ENCODE results near the gene DCC. TPM values are rescaled to one million over a fixed set of nuclear protein-coding genes. Genes with fewer than 3 reads are reported as not detected.

The DCC gene
- polyA plus RNA-seq, 1 of the 3 experiments (the other 2 are of a cell fraction): 0.20 TPM

DNA sequence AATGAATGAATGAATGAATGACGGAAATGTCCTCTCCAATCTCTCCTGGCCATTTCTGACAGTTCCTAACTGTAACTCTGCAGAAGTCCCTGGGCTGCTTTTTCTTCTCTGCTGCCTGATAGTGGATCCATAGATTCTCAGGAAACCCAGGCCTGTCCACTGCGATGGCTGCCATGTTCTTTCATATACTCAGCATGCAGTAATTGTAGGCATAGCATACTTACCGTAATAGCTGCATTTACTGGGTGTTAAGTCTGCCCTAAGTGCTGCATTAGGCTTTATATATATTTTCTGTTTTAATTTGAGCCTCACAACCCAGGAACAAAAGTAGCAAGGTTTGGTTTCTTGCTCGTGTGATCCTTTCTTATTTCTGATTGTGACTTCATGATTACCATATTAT lies 122.9 kb downstream of the DCC start (continued):
- no peak for TF ChIP-seq USF2 (IDR thresholded peaks at IDR 0.05; ENCODE audit: borderline replicate concordance, low read depth, low read length)
- TF ChIP-seq RXRA (IDR thresholded peaks at IDR 0.05; ENCODE audit: borderline replicate concordance, low read depth): no peak
- no peak for TF ChIP-seq POLR2AphosphoS5 (IDR thresholded peaks at IDR 0.05; ENCODE audit: low read depth, low read length)
- TF ChIP-seq, protein P1, sequence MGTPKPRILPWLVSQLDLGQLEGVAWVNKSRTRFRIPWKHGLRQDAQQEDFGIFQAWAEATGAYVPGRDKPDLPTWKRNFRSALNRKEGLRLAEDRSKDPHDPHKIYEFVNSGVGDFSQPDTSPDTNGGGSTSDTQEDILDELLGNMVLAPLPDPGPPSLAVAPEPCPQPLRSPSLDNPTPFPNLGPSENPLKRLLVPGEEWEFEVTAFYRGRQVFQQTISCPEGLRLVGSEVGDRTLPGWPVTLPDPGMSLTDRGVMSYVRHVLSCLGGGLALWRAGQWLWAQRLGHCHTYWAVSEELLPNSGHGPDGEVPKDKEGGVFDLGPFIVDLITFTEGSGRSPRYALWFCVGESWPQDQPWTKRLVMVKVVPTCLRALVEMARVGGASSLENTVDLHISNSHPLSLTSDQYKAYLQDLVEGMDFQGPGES (IDR thresholded peaks at IDR 0.05; ENCODE audit: low read depth, low read length): no peak
- TF ChIP-seq, protein P2, sequence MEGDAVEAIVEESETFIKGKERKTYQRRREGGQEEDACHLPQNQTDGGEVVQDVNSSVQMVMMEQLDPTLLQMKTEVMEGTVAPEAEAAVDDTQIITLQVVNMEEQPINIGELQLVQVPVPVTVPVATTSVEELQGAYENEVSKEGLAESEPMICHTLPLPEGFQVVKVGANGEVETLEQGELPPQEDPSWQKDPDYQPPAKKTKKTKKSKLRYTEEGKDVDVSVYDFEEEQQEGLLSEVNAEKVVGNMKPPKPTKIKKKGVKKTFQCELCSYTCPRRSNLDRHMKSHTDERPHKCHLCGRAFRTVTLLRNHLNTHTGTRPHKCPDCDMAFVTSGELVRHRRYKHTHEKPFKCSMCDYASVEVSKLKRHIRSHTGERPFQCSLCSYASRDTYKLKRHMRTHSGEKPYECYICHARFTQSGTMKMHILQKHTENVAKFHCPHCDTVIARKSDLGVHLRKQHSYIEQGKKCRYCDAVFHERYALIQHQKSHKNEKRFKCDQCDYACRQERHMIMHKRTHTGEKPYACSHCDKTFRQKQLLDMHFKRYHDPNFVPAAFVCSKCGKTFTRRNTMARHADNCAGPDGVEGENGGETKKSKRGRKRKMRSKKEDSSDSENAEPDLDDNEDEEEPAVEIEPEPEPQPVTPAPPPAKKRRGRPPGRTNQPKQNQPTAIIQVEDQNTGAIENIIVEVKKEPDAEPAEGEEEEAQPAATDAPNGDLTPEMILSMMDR (IDR thresholded peaks at IDR 0.05): no peak
- no peak for TF ChIP-seq ZBTB33 (IDR thresholded peaks at IDR 0.05; ENCODE audit: borderline replicate concordance, low read depth)

- TF ChIP-seq MXI1 (IDR thresholded peaks at IDR 0.05; ENCODE audit: low read depth, low read length): no peak
- TF ChIP-seq CHD2 (IDR thresholded peaks at IDR 0.05; ENCODE audit: low read length, partially characterized antibody): no peak
- TF ChIP-seq FOXJ3 (CRISPR knock-in tag; IDR thresholded peaks at IDR 0.05): no peak
- TF ChIP-seq SIN3A (IDR thresholded peaks at IDR 0.05; ENCODE audit: borderline replicate concordance, low read depth, low read length): no peak
- TF ChIP-seq USF2 (IDR thresholded peaks at IDR 0.05; ENCODE audit: borderline replicate concordance, low read depth, low read length): no peak
- no peak for TF ChIP-seq RFX5 (IDR thresholded peaks at IDR 0.05; ENCODE audit: low read length)
- no peak for TF ChIP-seq RCOR1 (IDR thresholded peaks at IDR 0.05; ENCODE audit: low read length)
- no peak for TF ChIP-seq JUND (IDR thresholded peaks at IDR 0.05)
- TF ChIP-seq FOSL2 (IDR thresholded peaks at IDR 0.05; ENCODE audit: borderline replicate concordance, low read depth): no peak
- TF ChIP-seq FOXM1 (IDR thresholded peaks at IDR 0.05; ENCODE audit: low read depth): no peak
- no peak for TF ChIP-seq NRF1 (IDR thresholded peaks at IDR 0.05; ENCODE audit: low read depth, low read length)
- TF ChIP-seq, protein P1 (IDR thresholded peaks at IDR 0.05; ENCODE audit: low read depth, low read length): no peak
- TF ChIP-seq ELF1 (IDR thresholded peaks at IDR 0.05): no peak
- no peak for TF ChIP-seq POLR2AphosphoS5 (IDR thresholded peaks at IDR 0.05; ENCODE audit: low read depth, low read length)
- TF ChIP-seq TAF1 (IDR thresholded peaks at IDR 0.05; ENCODE audit: borderline replicate concordance, low read depth, low read length): no peak
- H3K79me2 ChIP-seq (ENCODE audit: insufficient read depth): no peaks in the 10 kb centered on the region
- no peak overlapping the region for H3K4me2 ChIP-seq
- ChIA-PET POLR2A (no interaction called here), CTCF (no interaction called here)
- H3K4me3 ChIP-seq (ENCODE audit: low read depth in 2 of 2, low read length in 1 of 2): no peak overlapping the region
- no peaks in the 10 kb centered on the region for H4K20me1 ChIP-seq (ENCODE audit: insufficient read depth)
- no peaks in the 10 kb centered on the region for H3F3A ChIP-seq (replicated peaks; ENCODE audit: insufficient read depth)
- no peaks in the 10 kb centered on the region for H3K27me3 ChIP-seq (ENCODE audit: insufficient read depth)
- DNase-seq: no peak
- no peaks in the 10 kb centered on the region for H3K9me2 ChIP-seq
- H3K36me3 ChIP-seq (replicated peaks in 1 of 2; ENCODE audit: control insufficient read depth in 1 of 2, insufficient read depth in 2 of 2, low read length in 1 of 2): no peaks in the 10 kb centered on the region
- no peak overlapping the region for H3K9ac ChIP-seq
- 51% methylated on average over 4 of the region's 4 CpGs for WGBS (ENCODE audit: low lambda C conversion rate)
- no peak overlapping the region for H2AFZ ChIP-seq (ENCODE audit: low read depth)
- no peak overlapping the region for H3K27ac ChIP-seq (ENCODE audit: low read depth in 2 of 2, low read length in 1 of 2)
- no peaks in the 10 kb centered on the region for H3K4me1 ChIP-seq (ENCODE audit: control insufficient read depth in 1 of 2, insufficient read depth in 2 of 2, low read depth in 1 of 2, low read length in 1 of 2)
- no peaks in the 10 kb centered on the region for H3K9me3 ChIP-seq
These were observed 125.4 kb downstream of the DCC start for GRCh38 chr18:52465391-52465790.
